ENCODE measurements around the gene UST. TPM values are rescaled to one million over a fixed set of nuclear protein-coding genes. Genes with fewer than 3 reads are reported as not detected.

Gene UST
- total RNA-seq, 4 donors from 2014 or later = 13.5 to 47.1 (median 33.0) TPM

GRCh38 chr6:148814082-148814790, 67.4 kb downstream of the UST start:
- 30% methylated on average over 5 of the region's 5 CpGs for WGBS, 2 donors
- peaks cover 0 to 35% (median 3%) of the 10 kb centered on the region in 4 donors for H3K4me1 ChIP-seq

GRCh38 chr6:148814869-148815268, 68.0 kb downstream of the UST start:
- no peak for DNase-seq (ENCODE audit: low spot score in 2 of 2)
- TF ChIP-seq EP300 (IDR thresholded peaks at IDR 0.05) (no peak), POLR2A (IDR thresholded peaks at IDR 0.05) (no peak)
- TF ChIP-seq, protein P1, sequence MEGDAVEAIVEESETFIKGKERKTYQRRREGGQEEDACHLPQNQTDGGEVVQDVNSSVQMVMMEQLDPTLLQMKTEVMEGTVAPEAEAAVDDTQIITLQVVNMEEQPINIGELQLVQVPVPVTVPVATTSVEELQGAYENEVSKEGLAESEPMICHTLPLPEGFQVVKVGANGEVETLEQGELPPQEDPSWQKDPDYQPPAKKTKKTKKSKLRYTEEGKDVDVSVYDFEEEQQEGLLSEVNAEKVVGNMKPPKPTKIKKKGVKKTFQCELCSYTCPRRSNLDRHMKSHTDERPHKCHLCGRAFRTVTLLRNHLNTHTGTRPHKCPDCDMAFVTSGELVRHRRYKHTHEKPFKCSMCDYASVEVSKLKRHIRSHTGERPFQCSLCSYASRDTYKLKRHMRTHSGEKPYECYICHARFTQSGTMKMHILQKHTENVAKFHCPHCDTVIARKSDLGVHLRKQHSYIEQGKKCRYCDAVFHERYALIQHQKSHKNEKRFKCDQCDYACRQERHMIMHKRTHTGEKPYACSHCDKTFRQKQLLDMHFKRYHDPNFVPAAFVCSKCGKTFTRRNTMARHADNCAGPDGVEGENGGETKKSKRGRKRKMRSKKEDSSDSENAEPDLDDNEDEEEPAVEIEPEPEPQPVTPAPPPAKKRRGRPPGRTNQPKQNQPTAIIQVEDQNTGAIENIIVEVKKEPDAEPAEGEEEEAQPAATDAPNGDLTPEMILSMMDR (IDR thresholded peaks at IDR 0.05) = no peak
- H3K4me1 ChIP-seq = peaks cover 0 to 35% (median 3%) of the 10 kb centered on the region in 4 donors
- H3K27me3 ChIP-seq = no peaks in the 10 kb centered on the region
- H3K36me3 ChIP-seq = no peaks in the 10 kb centered on the region
- no peak overlapping the region for H3K4me3 ChIP-seq
- WGBS, 2 donors = 95 to 97% methylated on average over 2 of the region's 2 CpGs
- no peak overlapping the region for H3K27ac ChIP-seq
- H3K9me3 ChIP-seq = peaks cover 0 to 4% (median 0%) of the 10 kb centered on the region in 4 donors

More at GRCh38 chr6:148814082-148814790, 67.4 kb downstream of the UST start:
- TF ChIP-seq, protein P1 (IDR thresholded peaks at IDR 0.05) = no peak
- TF ChIP-seq EP300 (IDR thresholded peaks at IDR 0.05) (no peak), POLR2A (IDR thresholded peaks at IDR 0.05) (no peak)
- peaks cover 0 to 4% (median 0%) of the 10 kb centered on the region in 4 donors for H3K9me3 ChIP-seq
- no peak overlapping the region for H3K27ac ChIP-seq
- no peaks in the 10 kb centered on the region for H3K27me3 ChIP-seq
- H3K36me3 ChIP-seq = no peaks in the 10 kb centered on the region
- no peak overlapping the region for H3K4me3 ChIP-seq
- DNase-seq (ENCODE audit: low spot score in 2 of 2) = no peak

DNA sequence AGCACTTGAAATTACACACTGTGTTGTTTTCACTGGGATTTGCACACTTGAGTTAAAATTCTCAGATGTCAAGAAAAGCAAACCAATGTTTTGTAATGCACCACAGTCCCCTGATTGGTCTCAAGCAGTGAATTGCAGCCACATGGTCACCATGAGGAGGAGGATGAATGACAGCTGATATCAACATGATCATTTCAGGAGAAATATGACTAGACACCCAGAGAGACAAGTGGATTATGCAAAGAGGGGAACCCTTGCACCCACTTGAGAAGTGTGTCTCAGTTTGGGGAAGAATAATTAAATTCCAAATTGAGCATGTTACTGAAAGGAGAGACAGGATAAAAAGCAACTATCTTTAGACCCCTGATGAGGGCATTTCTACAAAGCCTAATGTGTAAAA, 69.3 kb downstream of the UST start:
- Histone ChIP-seq H3K4me1 (peaks cover 0 to 35% (median 3%) of the 10 kb centered on the region in 4 donors), H3K36me3 (no peaks in the 10 kb centered on the region), H3K27me3 (no peaks in the 10 kb centered on the region), H3K9me3 (peaks cover 0 to 4% (median 0%) of the 10 kb centered on the region in 4 donors), H3K27ac (no peak overlapping the region), H3K4me3 (no peak overlapping the region)
- TF ChIP-seq EP300 (IDR thresholded peaks at IDR 0.05) (no peak), POLR2A (IDR thresholded peaks at IDR 0.05) (no peak)
- TF ChIP-seq, protein P1 (IDR thresholded peaks at IDR 0.05) = no peak
- DNase-seq (ENCODE audit: low spot score in 2 of 2) = no peak

DNA sequence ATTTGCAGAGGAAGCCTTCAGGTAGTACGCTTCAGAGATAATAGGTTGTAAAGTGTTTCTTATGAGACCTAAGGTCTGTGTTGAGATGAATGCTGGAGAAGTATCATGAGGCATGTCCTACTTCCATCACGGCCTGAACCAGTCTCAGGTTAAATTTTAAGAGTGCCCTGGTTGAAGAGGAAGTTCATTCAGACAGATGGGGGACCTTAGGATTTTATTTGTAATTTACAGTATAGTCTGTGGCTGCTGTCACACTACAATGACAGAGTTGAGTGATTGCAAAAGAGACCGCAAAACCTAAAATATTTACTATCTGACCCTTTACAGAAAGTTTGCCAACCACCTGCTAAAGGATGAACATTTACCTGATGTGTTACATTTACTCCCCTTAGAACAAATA, 70.9 kb downstream of the UST start:
- no peaks in the 10 kb centered on the region for H3K36me3 ChIP-seq
- no peaks in the 10 kb centered on the region for H3K27me3 ChIP-seq
- TF ChIP-seq, protein P1 (IDR thresholded peaks at IDR 0.05) = no peak
- TF ChIP-seq POLR2A (IDR thresholded peaks at IDR 0.05) = no peak
- no peak for TF ChIP-seq EP300 (IDR thresholded peaks at IDR 0.05)
- H3K4me3 ChIP-seq = no peak overlapping the region
- H3K4me1 ChIP-seq = peaks cover 0 to 35% (median 3%) of the 10 kb centered on the region in 4 donors
- DNase-seq (ENCODE audit: low spot score in 2 of 2) = no peak
- no peak overlapping the region for H3K27ac ChIP-seq
- WGBS, 2 donors = 79 to 83% methylated on average over 3 of the region's 3 CpGs
- H3K9me3 ChIP-seq = peaks cover 0 to 4% (median 0%) of the 10 kb centered on the region in 4 donors

- 52 to 61% methylated on average over 7 of the region's 7 CpGs for WGBS, 2 donors
Observed at GRCh38 chr6:148818939-148819575, 72.2 kb downstream of the UST start.

More at GRCh38 chr6:148818939-148819575, 72.2 kb downstream of the UST start:
- peaks cover 0 to 4% (median 0%) of the 10 kb centered on the region in 4 donors for H3K9me3 ChIP-seq
- no peak overlapping the region for H3K4me3 ChIP-seq
- peak overlapping the region in 1 of 4 donors; percentile 13 for H3K27ac ChIP-seq
- no peak for TF ChIP-seq POLR2A (IDR thresholded peaks at IDR 0.05)
- peak in 1 of 2 donors; percentile 24 for TF ChIP-seq EP300 (IDR thresholded peaks at IDR 0.05)
- peaks cover 0 to 32% (median 3%) of the 10 kb centered on the region in 4 donors for H3K4me1 ChIP-seq
- H3K27me3 ChIP-seq = no peaks in the 10 kb centered on the region
- DNase-seq (ENCODE audit: low spot score in 2 of 2) = no peak
- no peaks in the 10 kb centered on the region for H3K36me3 ChIP-seq
